ENCODE measurements around the gene SIRPB2. TPM values are rescaled to one million over a fixed set of nuclear protein-coding genes. Genes with fewer than 3 reads are reported as not detected.

SIRPB2 gene
- total and polyA plus RNA-seq, 2 of the 8 experiments (the other 6 are each of a cell fraction or from before 2014, with no cell fraction given) = 0.28 TPM; not detected in 1

DNA sequence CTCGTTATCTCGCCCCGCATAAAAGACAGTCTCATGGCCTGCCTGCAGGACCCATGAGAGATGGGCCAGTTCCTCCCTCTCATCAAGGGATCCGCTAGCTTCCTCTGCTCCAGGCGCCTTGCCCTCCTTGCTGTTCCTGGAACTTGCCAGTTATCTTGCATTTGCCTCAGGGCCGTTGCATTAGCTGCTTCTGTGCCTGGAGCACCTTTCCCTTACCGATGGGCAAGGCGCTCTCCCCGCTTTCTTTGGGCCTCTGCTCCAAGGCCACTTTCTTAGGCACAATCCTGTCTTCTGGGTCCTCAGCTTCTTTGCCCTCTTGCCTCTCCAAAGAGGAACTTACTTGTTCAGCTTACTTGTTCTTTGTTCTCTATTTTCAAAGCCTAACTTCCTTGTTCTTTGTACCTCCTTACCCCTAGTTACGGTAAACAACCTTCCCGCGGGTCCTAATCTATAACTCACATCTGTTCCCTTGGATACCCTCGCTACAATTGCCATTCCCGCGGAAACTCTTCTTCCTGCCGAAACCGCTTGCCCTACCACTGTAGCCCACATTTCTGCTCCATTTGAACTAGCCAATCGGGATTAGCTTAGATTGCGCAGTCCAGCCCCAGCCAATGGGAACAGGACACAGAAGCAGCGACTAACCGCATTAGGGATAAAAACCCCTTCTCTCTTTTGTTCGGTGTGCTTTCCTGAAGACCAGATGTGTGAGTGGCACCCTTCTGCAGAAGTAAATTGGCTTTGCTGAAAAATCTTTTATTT lies 23.7 kb downstream of the SIRPB2 start:
- Histone ChIP-seq H3K79me2 (ENCODE audit: control insufficient read depth in 1 of 2, insufficient read depth in 2 of 2, low read length in 2 of 2) (peaks cover 9 to 37% of the 10 kb centered on the region in 2 experiments; a peak in 3 of 4 replicates), H2BK15ac (ENCODE audit: low read length) (no peak overlapping the region), H3K9me3 (ENCODE audit: insufficient read depth in 2 of 2, low read depth in 1 of 2, low read length in 1 of 2) (no peaks in the 10 kb centered on the region), H3K18ac (ENCODE audit: extremely low read depth, low read length) (peak overlapping the region; percentile 25; the same call in 1 of the 2 replicates), H3K9ac (replicated peaks in 1 of 4; ENCODE audit: extremely low read depth in 1 of 4, low read depth in 3 of 4, low read length in 3 of 4) (no peak overlapping the region; a peak in 4 of 7 replicates), H2AFZ (ENCODE audit: low read length) (peak overlapping the region; percentile 93), H3K4me1 (replicated peaks in 1 of 4; ENCODE audit: control insufficient read depth in 3 of 4, insufficient read depth in 4 of 4, low read length in 3 of 4) (peaks cover 3 to 14% (median 6%) of the 10 kb centered on the region in 4 experiments; a peak in 6 of 7 replicates), H2BK5ac (ENCODE audit: low read depth, low read length) (no peak overlapping the region), H3K4me3 (ENCODE audit: extremely low read depth in 1 of 4, insufficient read depth in 2 of 4, low read depth in 3 of 4, low read length in 4 of 4) (peak overlapping the region in 3 of 4 experiments; percentile 2 to 33 (median 14); a peak in 2 of 8 replicates), H3K36me3 (ENCODE audit: control insufficient read depth in 2 of 4, insufficient read depth in 4 of 4, low read length in 3 of 4) (peaks cover 2 to 7% (median 6%) of the 10 kb centered on the region in 4 experiments; a peak in 5 of 8 replicates), H2BK20ac (ENCODE audit: low read length) (peak overlapping the region; percentile 97; the same call in 1 of the 2 replicates), H3K79me1 (ENCODE audit: low read depth, low read length) (peaks cover 11% of the 10 kb centered on the region), H4K91ac (replicated peaks; ENCODE audit: insufficient read length, low read length) (no peak overlapping the region), H3K14ac (ENCODE audit: insufficient read length) (no peak overlapping the region), H3K23ac (ENCODE audit: insufficient read length) (no peak overlapping the region), H3K27ac (ENCODE audit: low read depth, low read length) (no peak overlapping the region), H3K23me2 (ENCODE audit: low read depth, low read length) (peaks cover 6% of the 10 kb centered on the region), H4K5ac (ENCODE audit: insufficient read length, low read depth, low read length) (no peak overlapping the region), H3K4ac (replicated peaks; ENCODE audit: insufficient read length, low read depth, low read length) (no peak overlapping the region), H2BK12ac (ENCODE audit: low read depth, low read length) (peak overlapping the region; percentile 88; the same call in 1 of the 2 replicates), H3K56ac (replicated peaks; ENCODE audit: insufficient read length, low read depth, low read length) (no peak overlapping the region), H3K27me3 (replicated peaks in 1 of 4; ENCODE audit: control insufficient read depth in 3 of 4, extremely low read depth in 1 of 4, insufficient read depth in 3 of 4, low read length in 3 of 4) (no peaks in the 10 kb centered on the region), H2BK120ac (replicated peaks; ENCODE audit: low read depth, low read length) (no peak overlapping the region), H3K4me2 (ENCODE audit: insufficient read depth in 1 of 2, low read depth in 2 of 2, low read length in 2 of 2) (peak overlapping the region; percentile 16 to 47), H4K8ac (ENCODE audit: extremely low read depth, insufficient read depth, low read length) (no peak overlapping the region; the same call in 1 of the 2 replicates), H2AK5ac (ENCODE audit: low read depth, low read length) (no peak overlapping the region), H4K20me1 (replicated peaks in 1 of 2; ENCODE audit: control insufficient read depth in 1 of 2, insufficient read depth in 2 of 2, low read length in 2 of 2) (peaks cover 2 to 11% of the 10 kb centered on the region in 2 experiments)
- 82% methylated on average over 22 of the region's 22 CpGs; no CpG with 5 or more reads in 1 of the 2 experiments for WGBS, 2 experiments (ENCODE audit: extremely low coverage in 1 of 2, insufficient coverage in 1 of 2, insufficient read length in 1 of 2, insufficient replicate concordance in 2 of 2, low coverage in 1 of 2, low lambda C conversion rate in 2 of 2, missing lambda C conversion rate in 1 of 2)
- DNase-seq (ENCODE audit: low read depth in 1 of 2, low spot score in 2 of 2) = peak in 1 of 2 experiments; percentile 48
- ChIA-PET CTCF (ENCODE audit: partially characterized antibody) (interaction anchor here (0.7 to 5.3 kb wide), 31 partner anchors 9 to 259 kb away, joined by 3 to 63 read pairs (median 5); partner anchors contain the start of gene FKBP1A), POLR2A (ENCODE audit: partially characterized antibody) (interaction anchor here (1.1 to 2.1 kb wide), 9 partner anchors 17 to 161 kb away, joined by 3 to 7 read pairs (median 4); partner anchors contain the start of gene FKBP1A)
- TF ChIP-seq NRF1 (IDR thresholded peaks at IDR 0.05; ENCODE audit: low read depth, low read length) (no peak), CEBPB (IDR thresholded peaks at IDR 0.05; ENCODE audit: low read depth, low read length) (peak; percentile 46; the same call in 1 of the 2 replicates)
- FAIRE-seq = no peak

Measured in H1 (cell line).